Stimulated activated CD8-positive, alpha-beta memory T cell treated with anti-CD3 and anti-CD28 coated beads, Interleukin-12 subunit alpha, Interleukin-12 subunit beta, amount 100 ng/mL, for 4 hours (primary cell): Measurements from ENCODE around the gene XAGE5.
"Not testable (repeated sequence)": the region's sequence is repeated elsewhere in the genome, so short reads cannot be mapped to it uniquely, and the experiment has no call there.

Experiments used
- DNase-seq: peaks from one replicate; pipeline ENCODE4 v3.0.0-alpha.2; 2020; ENCODE audit warnings: low read depth

The XAGE5 gene, protein sequence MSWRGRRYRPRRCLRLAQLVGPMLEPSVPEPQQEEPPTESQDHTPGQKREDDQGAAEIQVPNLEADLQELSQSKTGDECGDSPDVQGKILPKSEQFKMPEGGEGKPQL

DNA sequence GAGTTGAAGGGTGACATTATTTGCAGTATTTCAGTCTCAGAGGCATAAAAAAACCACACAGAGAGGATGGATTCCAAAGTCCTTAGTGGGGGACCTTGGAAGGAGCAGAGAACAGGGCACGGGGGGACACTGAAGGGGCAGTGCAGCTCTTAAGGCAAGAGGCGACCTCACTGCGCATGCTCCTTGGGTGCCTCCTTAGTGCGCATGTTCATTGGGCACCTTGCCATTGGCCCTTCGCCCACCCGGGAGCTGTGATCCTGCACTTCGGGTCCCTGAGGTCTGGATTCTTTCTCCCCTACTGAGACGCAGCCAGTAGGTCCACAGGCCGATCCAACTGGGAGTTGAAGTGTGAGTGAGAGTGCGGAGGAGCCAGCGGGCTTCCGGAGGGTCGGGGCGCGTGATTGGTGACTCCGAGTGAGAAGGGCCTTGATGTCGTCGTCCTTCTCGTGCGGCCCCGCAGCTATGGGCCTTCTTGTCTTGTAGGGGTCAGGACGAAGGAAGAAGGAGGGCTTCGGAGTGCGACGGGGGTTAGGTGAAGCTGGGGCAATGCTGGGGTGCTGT is at the start of gene XAGE5:
Gene XAGE5, plus strand, starts transcription at position 223 of the 561 bp plus-strand sequence. CDS start 1,280 bp downstream, outside the sequence.
- DNase-seq, result no peak

DNA sequence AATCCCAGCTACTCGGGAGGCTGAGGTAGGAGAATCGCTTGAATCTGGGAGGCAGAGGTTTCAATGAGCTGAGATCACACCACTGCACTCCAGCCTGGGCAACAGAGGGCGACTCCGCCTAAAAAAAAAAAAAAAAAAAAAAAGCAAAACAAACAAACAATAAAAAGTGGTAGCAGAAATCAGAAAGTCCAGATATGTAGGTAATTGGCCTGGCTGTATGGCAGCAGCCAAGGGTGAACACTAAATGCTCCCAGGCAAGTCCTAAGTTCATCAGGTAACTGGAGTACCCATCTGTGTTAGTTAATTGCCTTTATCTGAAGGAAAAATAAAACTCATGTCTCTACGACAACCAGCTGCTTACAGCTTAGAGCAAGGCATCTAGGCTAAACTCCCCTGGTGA is 45.1 kb upstream of the XAGE5 start:
- not testable (repeated sequence) for DNase-seq

DNA sequence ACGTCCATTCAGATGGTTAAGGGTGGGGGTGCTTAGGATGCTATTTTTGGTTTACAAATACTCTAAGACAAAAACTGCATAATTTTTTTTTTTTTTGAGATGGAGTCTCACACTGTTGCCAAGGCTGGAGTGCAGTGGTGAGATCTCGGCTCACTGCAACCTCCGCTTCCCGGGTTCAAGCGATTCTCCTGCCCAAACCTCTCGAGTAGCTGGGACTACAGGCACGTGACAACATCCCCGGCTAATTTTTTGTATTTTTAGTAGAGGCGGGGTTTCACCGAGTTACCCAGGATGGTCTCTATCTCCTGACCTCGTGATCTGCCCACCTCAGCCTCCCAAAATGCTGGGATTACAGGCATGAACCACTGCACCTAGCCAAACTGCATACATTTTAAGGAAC is 37.6 kb upstream of the XAGE5 start:
- not testable (repeated sequence) for DNase-seq

DNA sequence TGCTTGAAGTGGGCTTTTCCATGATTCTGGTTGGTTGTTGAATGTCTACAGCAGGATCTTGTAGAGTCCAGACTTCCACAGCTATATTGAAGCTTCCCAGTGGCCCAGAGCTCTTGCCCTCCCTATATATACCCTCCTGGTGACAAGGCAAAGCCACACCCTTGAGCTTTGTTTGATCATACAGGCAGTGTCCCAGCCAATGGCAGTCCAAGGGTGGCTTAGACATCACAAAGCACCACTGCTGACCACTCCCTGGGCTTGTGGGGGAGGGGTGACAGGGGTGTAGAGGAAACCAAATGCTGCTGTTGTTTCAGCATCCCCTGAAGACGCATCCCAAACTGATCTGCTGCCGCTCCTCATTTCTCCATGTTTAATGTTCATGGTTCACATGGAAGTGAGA is 13.8 kb upstream of the XAGE5 start, which contains the start of gene SPANXN5:
Gene SPANXN5, minus strand, starts transcription at position 101 of the 400 bp plus-strand sequence. Its CDS starts 79 bp downstream, at position 22.
- DNase-seq, result not testable (repeated sequence)

DNA sequence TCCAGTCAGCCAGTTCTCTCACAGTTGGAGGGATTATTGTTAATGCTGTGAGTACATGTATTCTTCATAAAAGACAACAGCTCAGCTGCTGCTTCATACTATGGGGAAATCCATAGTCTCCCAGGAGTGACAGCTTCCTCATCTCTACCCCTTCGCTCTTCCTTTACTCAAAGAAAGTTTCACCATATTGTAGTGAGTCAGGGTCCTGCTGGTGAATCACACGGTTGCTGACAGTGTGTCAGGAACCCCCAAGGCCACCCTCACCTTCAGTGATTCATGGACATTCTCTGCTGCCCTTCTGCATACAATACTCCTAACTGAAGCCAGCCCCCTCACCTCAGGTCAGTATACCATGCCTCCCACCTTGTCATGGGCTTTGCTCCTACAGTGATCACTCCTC is 6.2 kb upstream of the XAGE5 start:
- not testable (repeated sequence) for DNase-seq

DNA sequence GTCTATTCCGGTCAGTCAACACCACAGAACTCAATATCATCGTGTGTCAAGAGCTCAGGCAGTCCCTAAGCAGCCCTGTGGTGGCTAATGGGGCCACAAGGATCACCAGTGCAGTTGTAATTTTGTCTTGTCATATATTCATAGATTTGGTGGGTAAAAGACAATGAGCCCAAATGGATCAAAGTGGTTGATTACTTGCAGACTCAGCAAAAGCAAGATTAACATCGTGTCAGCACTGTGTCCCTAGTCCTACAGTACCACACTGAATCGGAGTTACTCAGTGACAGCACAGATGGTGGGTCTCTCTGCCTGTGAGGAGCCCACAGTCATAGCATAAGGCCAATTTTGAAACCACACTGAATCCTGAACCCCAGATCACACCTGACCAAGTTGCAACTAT is 8.7 kb downstream of the XAGE5 start:
- no peak for DNase-seq

DNA sequence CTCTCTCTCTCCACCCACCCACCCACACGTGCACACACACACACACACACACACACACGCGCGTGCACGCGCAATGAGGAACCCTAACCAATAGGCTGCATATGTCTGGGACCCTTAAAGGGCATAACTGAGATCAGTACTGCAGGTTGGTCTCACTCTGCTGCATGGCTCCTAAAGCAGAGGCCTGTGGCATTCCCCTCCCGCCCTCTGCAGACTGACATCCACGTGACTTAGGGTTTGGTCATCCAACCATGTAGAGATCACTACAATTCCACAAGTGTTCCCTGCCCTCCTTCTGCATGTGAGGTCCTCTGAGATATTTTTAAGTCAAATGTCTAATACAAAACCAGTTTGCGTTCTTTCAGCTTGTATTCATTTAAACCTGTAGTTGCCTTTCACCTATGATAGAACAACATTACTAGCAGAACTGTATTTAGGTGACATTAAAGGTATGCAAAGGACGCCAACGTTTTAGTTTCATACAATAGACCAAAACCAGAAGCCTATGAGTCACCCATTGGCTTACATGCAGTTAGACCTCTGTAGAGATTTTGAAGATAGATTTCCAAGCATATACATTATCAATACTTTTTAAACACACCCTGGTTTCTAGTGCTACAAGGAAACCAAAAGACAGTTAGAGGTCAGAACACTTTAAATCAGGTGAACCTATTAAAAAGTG is 10.1 kb downstream of the XAGE5 start:
- DNase-seq, result no peak

DNA sequence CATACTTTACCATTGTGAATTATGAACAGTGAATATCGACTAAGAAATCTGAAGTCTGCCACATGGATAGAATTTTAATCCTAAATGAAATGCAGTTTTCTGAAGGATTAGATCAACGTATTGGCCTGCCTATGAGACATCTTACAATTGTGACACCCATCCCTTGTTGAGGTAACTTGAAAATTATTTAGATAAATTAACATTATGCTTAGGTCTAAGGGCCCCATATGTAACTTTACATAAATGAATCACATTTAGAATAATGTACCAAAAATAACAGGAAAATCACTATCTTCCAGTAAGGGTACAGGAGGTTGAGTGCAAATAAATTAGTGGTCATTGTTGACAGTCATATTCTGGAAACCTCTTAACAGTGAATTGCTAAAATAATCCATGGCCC is 13.5 kb downstream of the XAGE5 start:
- DNase-seq, result no peak

DNA sequence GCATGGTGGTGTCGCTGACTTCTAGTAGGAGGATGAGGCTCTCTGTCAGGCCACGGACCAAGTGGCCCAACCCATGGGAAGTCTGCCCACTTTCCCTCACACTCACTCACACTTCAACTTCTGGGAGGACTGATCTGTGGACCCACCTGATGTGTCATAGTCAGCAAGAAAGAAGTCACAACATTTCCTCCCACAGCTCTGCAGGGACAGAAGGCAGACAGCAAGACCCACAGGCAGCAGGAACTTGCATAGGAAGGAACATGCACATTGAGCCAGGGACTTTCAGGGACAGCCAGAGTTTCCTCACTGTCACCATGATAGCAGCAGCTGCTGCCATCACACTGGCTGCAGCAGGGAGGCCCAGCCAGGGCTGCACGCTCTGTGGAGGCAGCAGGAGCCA is 19.5 kb downstream of the XAGE5 start:
- no peak for DNase-seq

DNA sequence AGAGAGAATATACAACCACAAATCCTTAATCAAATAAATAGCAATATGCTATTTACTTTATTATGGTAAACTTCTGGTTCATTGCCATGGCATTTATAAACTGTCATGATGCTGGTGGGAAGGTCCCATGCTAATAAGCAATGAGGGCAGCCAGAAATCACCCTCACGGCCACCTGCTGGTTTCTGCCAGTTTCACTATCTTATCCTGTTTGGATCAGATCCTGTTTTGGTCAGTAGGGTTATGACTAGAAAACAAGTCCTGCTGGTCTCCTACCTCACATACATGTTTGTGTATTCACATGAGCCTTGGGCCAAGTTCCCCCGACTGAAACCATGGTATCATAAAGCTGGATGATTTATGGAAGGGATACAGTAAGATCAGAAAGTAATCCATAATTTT is 28.1 kb downstream of the XAGE5 start:
- DNase-seq, result no peak

DNA sequence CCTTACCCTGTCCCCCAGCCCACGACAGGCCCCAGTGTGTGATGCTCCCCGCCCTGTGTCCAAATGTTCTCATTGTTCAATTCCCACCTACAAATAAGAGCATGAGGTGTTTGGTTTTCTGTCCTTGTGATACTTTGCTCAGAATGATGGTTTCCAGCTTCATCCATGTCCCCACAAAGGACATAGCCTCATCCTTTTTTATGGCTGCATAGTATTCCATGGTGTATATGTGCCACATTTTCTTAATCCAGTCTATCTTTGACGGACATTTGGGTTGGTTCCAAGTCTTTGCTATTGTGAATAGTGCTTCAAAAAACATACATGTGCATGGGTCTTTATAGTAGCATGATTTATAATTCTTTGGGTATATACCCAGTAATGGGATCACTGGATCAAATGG is 32.5 kb downstream of the XAGE5 start:
- not testable (repeated sequence) for DNase-seq

DNA sequence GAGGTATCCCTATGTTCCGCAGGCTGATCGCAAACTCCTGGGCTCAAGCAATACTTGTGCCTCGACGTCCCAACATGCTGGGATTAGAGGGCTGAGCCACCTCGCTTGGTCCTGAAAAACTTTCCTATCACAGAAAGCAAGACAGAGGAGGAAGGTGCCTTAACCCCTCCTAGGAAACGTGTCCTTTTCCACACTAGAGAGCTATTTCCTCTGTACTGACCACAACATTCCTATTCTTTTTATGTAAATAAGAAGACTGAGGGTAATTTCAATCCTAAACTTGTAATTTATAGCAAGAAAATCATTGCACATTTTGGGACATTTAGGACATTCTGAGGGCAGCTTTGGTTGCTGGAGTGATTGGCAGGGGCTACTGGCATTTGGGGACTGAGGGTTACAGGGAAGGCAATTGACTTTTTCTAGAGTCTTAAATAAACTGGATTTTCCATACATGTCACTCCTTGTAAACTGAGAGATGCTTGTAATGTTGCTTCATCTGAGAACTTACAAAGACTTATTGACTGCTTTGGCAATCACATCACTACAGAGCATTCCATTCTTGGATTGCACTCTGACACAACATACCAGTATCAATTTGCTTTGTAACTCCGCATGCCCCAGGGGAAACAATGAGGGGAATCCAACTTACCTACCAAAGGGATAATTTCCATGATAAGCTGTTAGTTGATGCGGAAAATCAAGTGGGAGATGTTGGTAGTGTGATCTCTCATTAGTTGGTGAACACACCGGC is 41.2 kb downstream of the XAGE5 start:
- DNase-seq, result no peak

DNA sequence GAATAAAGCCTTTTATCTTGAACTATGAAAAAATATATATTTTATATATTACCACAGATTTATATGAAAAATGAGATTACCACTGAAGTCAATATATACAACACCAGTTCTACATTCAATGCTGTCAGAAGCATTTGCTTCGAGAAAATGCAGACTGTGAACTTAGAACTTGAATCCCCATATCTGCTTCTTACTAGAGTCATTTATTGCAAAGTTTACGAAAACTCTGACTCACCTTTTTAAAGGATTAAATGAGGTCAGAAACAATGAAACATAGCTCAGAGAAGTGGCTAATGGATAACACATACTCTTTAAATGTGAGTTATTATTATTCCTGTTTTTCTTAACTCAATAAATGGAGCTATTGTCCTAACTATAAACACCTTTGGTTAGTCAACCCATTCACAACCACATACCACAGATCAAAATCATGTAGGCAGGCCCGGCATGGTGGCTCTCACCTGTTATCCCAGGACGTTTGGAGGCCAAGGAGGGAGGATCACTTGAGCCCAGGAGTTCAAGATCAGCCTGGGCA is 46.0 kb downstream of the XAGE5 start:
- not testable (repeated sequence) for DNase-seq

DNA sequence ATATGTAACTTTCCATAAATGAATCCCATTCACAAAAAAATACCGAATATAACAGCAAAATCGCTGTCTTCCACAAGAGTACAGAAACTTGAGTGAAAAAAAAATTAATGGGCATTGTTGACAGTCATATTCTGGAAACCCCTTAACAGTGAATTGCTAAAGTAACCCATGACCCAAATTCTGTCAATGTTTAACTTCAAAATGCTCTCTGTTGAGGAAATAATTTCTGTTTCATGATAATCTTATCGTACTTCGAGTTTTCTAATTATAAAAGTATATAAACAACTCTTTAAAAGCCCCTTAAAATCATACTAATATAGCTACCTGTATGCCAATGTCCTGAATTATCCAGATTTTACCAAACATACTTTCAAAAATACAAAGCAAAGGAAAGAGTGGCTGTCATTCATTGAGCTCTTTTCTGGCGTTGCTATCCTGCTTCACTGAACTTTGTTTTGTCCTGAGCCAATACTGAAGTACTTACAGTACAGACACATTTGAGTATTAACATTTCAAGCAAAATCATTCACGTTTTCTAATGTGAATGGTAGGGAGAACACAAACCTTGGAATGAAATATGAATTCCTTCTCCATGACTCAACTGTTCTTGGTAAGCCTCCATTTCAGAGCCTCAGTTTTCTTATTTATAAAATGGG is 54.4 kb downstream of the XAGE5 start:
- DNase-seq, result no peak
